Measurements from ENCODE around the gene MARCKSL1. TPM values are rescaled to one million over a fixed set of nuclear protein-coding genes. Genes with fewer than 3 reads are reported as not detected.
"Not testable (repeated sequence)": the region's sequence is repeated elsewhere in the genome, so short reads cannot be mapped to it uniquely, and the experiment has no call there.

The MARCKSL1 gene
- total and polyA plus RNA-seq, 10 donors, result 25.7 to 120 (median 65.3) TPM

GRCh38 chr1:32285658-32286057 is 50.4 kb downstream of the MARCKSL1 start:
- 91 to 97% (median 93%) methylated on average over 3 of the region's 3 CpGs for WGBS, 5 donors
- TF ChIP-seq POLR2A (IDR thresholded peaks at IDR 0.05), result no peak
- TF ChIP-seq CTCF (IDR thresholded peaks at IDR 0.05 in 8 of 11, conservative IDR thresholded peaks at IDR 0.05 in 3 of 11), result no peak
- no peak for TF ChIP-seq POLR2AphosphoS5 (IDR thresholded peaks at IDR 0.05)

GRCh38 chr1:32284777-32285176 is 51.3 kb downstream of the MARCKSL1 start:
- intact Hi-C loops (cut with DNase I; ENCODE audit: low total_unique reads); H3K27ac ChIP-seq; H3K4me1 ChIP-seq; H3K27me3 ChIP-seq (replicated peaks in 1 of 7); H3K9me3 ChIP-seq; H3K4me3 ChIP-seq; DNase-seq: not testable (repeated sequence)
- peaks cover 0 to 67% (median 12%) of the 10 kb centered on the region in 6 donors for H3K36me3 ChIP-seq
- 90 to 95% (median 92%) methylated on average over 8 of the region's 8 CpGs for WGBS, 5 donors

More at GRCh38 chr1:32285658-32286057, 50.4 kb downstream of the MARCKSL1 start:
- intact Hi-C loops (cut with DNase I; ENCODE audit: low total_unique reads), result no loop called here
- no peaks in the 10 kb centered on the region for H3K27me3 ChIP-seq (replicated peaks in 1 of 7)
- H3K4me1 ChIP-seq, result peaks cover 0 to 5% (median 3%) of the 10 kb centered on the region in 6 donors
- DNase-seq, result no peak
- no peak overlapping the region for H3K27ac ChIP-seq
- no peak overlapping the region for H3K4me3 ChIP-seq
- H3K36me3 ChIP-seq, result peaks cover 0 to 60% (median 8%) of the 10 kb centered on the region in 6 donors
- no peaks in the 10 kb centered on the region for H3K9me3 ChIP-seq

Small RNA genes within 50 kb of the gene (small RNA-seq; reads per million reads assigned to genes)
- 0 reads per million in 4 donors for gene RF00019

Other genes with a start within 250 kb of the MARCKSL1 start
- 10 to 100 TPM; 37.0 to 57.1 (median 50.2) TPM for gene KPNA6, start 228.2 kb downstream of the MARCKSL1 start, total RNA-seq
- 1 to 10 TPM; 3.5 to 6.7 (median 4.0) TPM for gene KPNA6, start 228.2 kb downstream of the MARCKSL1 start, polyA plus RNA-seq
- 10 to 100 TPM; 39.2 to 49.3 (median 42.9) TPM for gene TXLNA, start 156.6 kb downstream of the MARCKSL1 start, total RNA-seq
- gene TXLNA, start 156.6 kb downstream of the MARCKSL1 start, polyA plus RNA-seq, result 10 to 100 TPM in 1 of 3 donors, 1 to 10 TPM in 2; 8.7 to 24.8 (median 8.9) TPM
- gene CCDC28B, start 135.6 kb downstream of the MARCKSL1 start, total RNA-seq, result 1 to 10 TPM; 3.9 to 8.2 (median 5.1) TPM
- gene CCDC28B, start 135.6 kb downstream of the MARCKSL1 start, polyA plus RNA-seq, result 10 to 100 TPM; 13.1 to 22.4 (median 13.5) TPM
- 1 to 10 TPM; 1.2 to 2.4 (median 1.5) TPM for gene IQCC, start 130.6 kb downstream of the MARCKSL1 start, total RNA-seq
- gene IQCC, start 130.6 kb downstream of the MARCKSL1 start, polyA plus RNA-seq, result 1 to 10 TPM; 1.6 to 2.4 (median 2.1) TPM
- not detected for gene DCDC2B, start 127.1 kb downstream of the MARCKSL1 start, total RNA-seq
- under 1 TPM in 1 of 3 donors, not detected in 2; 0.03 TPM for gene DCDC2B, start 127.1 kb downstream of the MARCKSL1 start, polyA plus RNA-seq
- gene TMEM234, start 113.9 kb downstream of the MARCKSL1 start, total RNA-seq, result 10 to 100 TPM; 18.4 to 30.2 (median 27.2) TPM
- gene TMEM234, start 113.9 kb downstream of the MARCKSL1 start, polyA plus RNA-seq, result 10 to 100 TPM in 2 of 3 donors, 1 to 10 TPM in 1; 7.7 to 14.9 (median 11.1) TPM
- 100 to 1,000 TPM in 6 of 7 donors, 10 to 100 TPM in 1; 94.5 to 122 (median 104) TPM for gene EIF3I, start 113.8 kb downstream of the MARCKSL1 start, total RNA-seq
- 100 to 1,000 TPM; 144 to 182 (median 155) TPM for gene EIF3I, start 113.8 kb downstream of the MARCKSL1 start, polyA plus RNA-seq
- 1 to 10 TPM in 5 of 7 donors, under 1 TPM in 1, not detected in 1; 0.54 to 2.3 (median 1.3) TPM for gene FAM167B, start 89.0 kb downstream of the MARCKSL1 start, total RNA-seq
- gene FAM167B, start 89.0 kb downstream of the MARCKSL1 start, polyA plus RNA-seq, result 1 to 10 TPM; 2.3 to 2.7 (median 2.7) TPM
- gene LCK, start 85.0 kb downstream of the MARCKSL1 start, total RNA-seq, result 10 to 100 TPM; 43.0 to 84.5 (median 58.7) TPM
- 10 to 100 TPM; 37.9 to 47.8 (median 42.8) TPM for gene LCK, start 85.0 kb downstream of the MARCKSL1 start, polyA plus RNA-seq
- 100 to 1,000 TPM in 4 of 7 donors, 10 to 100 TPM in 3; 83.0 to 116 (median 103) TPM for gene HDAC1, start 44.1 kb downstream of the MARCKSL1 start, total RNA-seq
- gene HDAC1, start 44.1 kb downstream of the MARCKSL1 start, polyA plus RNA-seq, result 100 to 1,000 TPM in 1 of 3 donors, 10 to 100 TPM in 2; 91.0 to 108 (median 92.6) TPM
- 10 to 100 TPM; 10.5 to 23.5 (median 13.8) TPM for gene FAM229A, start 26.3 kb upstream of the MARCKSL1 start, total RNA-seq
- 10 to 100 TPM; 10.8 to 27.6 (median 26.5) TPM for gene FAM229A, start 26.3 kb upstream of the MARCKSL1 start, polyA plus RNA-seq
- 1 to 10 TPM in 6 of 7 donors, under 1 TPM in 1; 0.60 to 6.6 (median 3.9) TPM for gene TSSK3, start 26.3 kb upstream of the MARCKSL1 start, total RNA-seq
- 1 to 10 TPM in 1 of 3 donors, under 1 TPM in 2; 0.15 to 2.9 (median 0.27) TPM for gene TSSK3, start 26.3 kb upstream of the MARCKSL1 start, polyA plus RNA-seq
- gene BSDC1, start 58.2 kb upstream of the MARCKSL1 start, total RNA-seq, result 10 to 100 TPM; 65.3 to 95.8 (median 77.0) TPM
- 10 to 100 TPM; 18.4 to 39.5 (median 20.1) TPM for gene BSDC1, start 58.2 kb upstream of the MARCKSL1 start, polyA plus RNA-seq
- gene ZBTB8B, start 128.8 kb upstream of the MARCKSL1 start, total RNA-seq, result not detected
- gene ZBTB8B, start 128.8 kb upstream of the MARCKSL1 start, polyA plus RNA-seq, result under 1 TPM in 1 of 3 donors, not detected in 2; under 0.01 TPM
- 1 to 10 TPM; 1.8 to 4.0 (median 2.8) TPM for gene ZBTB8A, start 203.2 kb upstream of the MARCKSL1 start, total RNA-seq
- under 1 TPM; 0.35 to 0.67 (median 0.62) TPM for gene ZBTB8A, start 203.2 kb upstream of the MARCKSL1 start, polyA plus RNA-seq